GM19395 (cell line): ENCODE results near the gene ZNF695.
"Not testable (repeated sequence)": the region's sequence is repeated elsewhere in the genome, so short reads cannot be mapped to it uniquely, and the experiment has no call there.

ENCODE experiments used
- ATAC-seq: cut with Tn5 transposase; IDR thresholded peaks from one replicate; pipeline ENCODE4 v1.9.1; 2021; ENCODE audit warnings: mild to moderate bottlenecking, moderate library complexity; ENCODE audit not compliant: unreplicated experiment

ZNF695 gene

GRCh38 chr1:247007511-247008405, at the start of gene ZNF695:
TSS of gene ZNF695 (minus strand) at chr1:247008057. CDS start at chr1:247007908, 149 bp downstream.
- peak; percentile 99 for ATAC-seq

GRCh38 chr1:247056071-247056470, 48.2 kb upstream of the ZNF695 start:
- no peak for ATAC-seq

- ATAC-seq, result no peak
Measured at GRCh38 chr1:247054992-247055415, 47.1 kb upstream of the ZNF695 start.

GRCh38 chr1:247047702-247048101, 39.8 kb upstream of the ZNF695 start:
- no peak for ATAC-seq

- no peak for ATAC-seq
Measured at GRCh38 chr1:247047260-247047659, 39.4 kb upstream of the ZNF695 start.

GRCh38 chr1:247043406-247043805, 35.5 kb upstream of the ZNF695 start:
- no peak for ATAC-seq

GRCh38 chr1:247037511-247038320, 29.9 kb upstream of the ZNF695 start:
- no peak for ATAC-seq

GRCh38 chr1:247032306-247032705, 24.4 kb upstream of the ZNF695 start:
- ATAC-seq, result not testable (repeated sequence)

- not testable (repeated sequence) for ATAC-seq
Measured at GRCh38 chr1:247024658-247025057, 16.8 kb upstream of the ZNF695 start.

- no peak for ATAC-seq
Measured at GRCh38 chr1:247013391-247013790, 5.5 kb upstream of the ZNF695 start.

- no peak for ATAC-seq
Measured at GRCh38 chr1:247008406-247008799, 546 bp upstream of the ZNF695 start.

GRCh38 chr1:247004081-247004480, 3.8 kb downstream of the ZNF695 start:
- ATAC-seq, result not testable (repeated sequence)

- ATAC-seq, result no peak
Measured at GRCh38 chr1:246989901-246990300, 18.0 kb downstream of the ZNF695 start.

- no peak for ATAC-seq
Measured at GRCh38 chr1:246988316-246988715, 19.5 kb downstream of the ZNF695 start.

- ATAC-seq, result no peak
Measured at GRCh38 chr1:246987083-246987690, 20.7 kb downstream of the ZNF695 start.

GRCh38 chr1:246978785-246979184, 29.1 kb downstream of the ZNF695 start:
- no peak for ATAC-seq

GRCh38 chr1:246978281-246978680, 29.6 kb downstream of the ZNF695 start:
- no peak for ATAC-seq

GRCh38 chr1:246971969-246972368, 35.9 kb downstream of the ZNF695 start:
- no peak for ATAC-seq

GRCh38 chr1:246971090-246971721, 36.7 kb downstream of the ZNF695 start:
- no peak for ATAC-seq

- no peak for ATAC-seq
Measured at GRCh38 chr1:246969621-246970020, 38.2 kb downstream of the ZNF695 start.

GRCh38 chr1:246966502-246966901, 41.4 kb downstream of the ZNF695 start:
- ATAC-seq, result no peak
